IPS-20b (cell line): ENCODE measurements around the gene GPN2.
"Not testable (repeated sequence)": the region's sequence is repeated elsewhere in the genome, so short reads cannot be mapped to it uniquely, and the experiment has no call there.

Source experiments
- H3K27ac ChIP-seq: one replicate; pipeline ENCODE4 v1.5.1; 2013; ENCODE audit warnings: low read length
- H3K27me3 ChIP-seq: 2 replicates; pipeline ENCODE4 v1.6.1; 2013; ENCODE audit warnings: mild to moderate bottlenecking, low read length, inconsistent platforms; ENCODE audit not compliant: insufficient read depth
- H3K36me3 ChIP-seq: 2 replicates; pipeline ENCODE4 v1.6.1; 2013; ENCODE audit warnings: low read depth, mild to moderate bottlenecking, inconsistent platforms, low read length, moderate library complexity; ENCODE audit not compliant: insufficient read depth
- H3K4me1 ChIP-seq: 2 replicates; pipeline ENCODE4 v1.6.1; 2013; ENCODE audit warnings: mild to moderate bottlenecking, control low read depth, inconsistent platforms, low read length, moderate library complexity; ENCODE audit not compliant: insufficient read depth
- H3K4me3 ChIP-seq: 2 replicates; pipeline ENCODE4 v1.5.1; 2013; ENCODE audit warnings: mild to moderate bottlenecking, low read length, inconsistent platforms
- H3K9ac ChIP-seq: 2 replicates; pipeline ENCODE4 v1.6.1; 2013; ENCODE audit warnings: low read depth, mild to moderate bottlenecking, inconsistent platforms, low read length, moderate library complexity
- H3K9me3 ChIP-seq: 2 replicates; pipeline ENCODE4 v1.6.1; 2013; ENCODE audit warnings: mild to moderate bottlenecking, low read depth, low read length, inconsistent platforms; ENCODE audit not compliant: insufficient read depth

Gene GPN2

GRCh38 chr1:26853600-26853999, 36.5 kb downstream of the GPN2 start:
- peaks cover 63% of the 10 kb centered on the region for H3K36me3 ChIP-seq

GRCh38 chr1:26853156-26853555, 36.9 kb downstream of the GPN2 start:
- peaks cover 68% of the 10 kb centered on the region for H3K36me3 ChIP-seq
- no peaks in the 10 kb centered on the region for H3K4me1 ChIP-seq
- H3K27ac ChIP-seq = no peak overlapping the region
- no peaks in the 10 kb centered on the region for H3K9me3 ChIP-seq
- no peaks in the 10 kb centered on the region for H3K27me3 ChIP-seq
- H3K9ac ChIP-seq = no peak overlapping the region
- no peak overlapping the region for H3K4me3 ChIP-seq

More at GRCh38 chr1:26853600-26853999, 36.5 kb downstream of the GPN2 start:
- Histone ChIP-seq H3K9ac (no peak overlapping the region), H3K27ac (no peak overlapping the region), H3K27me3 (no peaks in the 10 kb centered on the region), H3K4me3 (no peak overlapping the region), H3K4me1 (no peaks in the 10 kb centered on the region), H3K9me3 (no peaks in the 10 kb centered on the region)

- H3K9ac ChIP-seq = no peak overlapping the region
- no peak overlapping the region for H3K27ac ChIP-seq
- H3K27me3 ChIP-seq = no peaks in the 10 kb centered on the region
- H3K4me3 ChIP-seq = no peak overlapping the region
- no peaks in the 10 kb centered on the region for H3K9me3 ChIP-seq
- no peaks in the 10 kb centered on the region for H3K4me1 ChIP-seq
- H3K36me3 ChIP-seq = peaks cover 72% of the 10 kb centered on the region
Observed at GRCh38 chr1:26852701-26853100, 37.4 kb downstream of the GPN2 start.

- Histone ChIP-seq H3K4me1 (no peaks in the 10 kb centered on the region), H3K27me3 (no peaks in the 10 kb centered on the region), H3K9ac (no peak overlapping the region), H3K36me3 (peaks cover 73% of the 10 kb centered on the region), H3K4me3 (no peak overlapping the region), H3K9me3 (no peaks in the 10 kb centered on the region), H3K27ac (no peak overlapping the region)
Observed at GRCh38 chr1:26851106-26851684, 38.9 kb downstream of the GPN2 start.

- Histone ChIP-seq H3K27me3 (no peaks in the 10 kb centered on the region), H3K4me1 (no peaks in the 10 kb centered on the region), H3K4me3 (no peak overlapping the region), H3K36me3 (peaks cover 65% of the 10 kb centered on the region), H3K27ac (no peak overlapping the region), H3K9ac (no peak overlapping the region), H3K9me3 (no peaks in the 10 kb centered on the region)
Observed at GRCh38 chr1:26848941-26849774, 40.9 kb downstream of the GPN2 start.

GRCh38 chr1:26848499-26848898, 41.6 kb downstream of the GPN2 start:
- H3K4me1 ChIP-seq = no peaks in the 10 kb centered on the region
- no peak overlapping the region for H3K27ac ChIP-seq
- no peak overlapping the region for H3K9ac ChIP-seq
- H3K36me3 ChIP-seq = peaks cover 63% of the 10 kb centered on the region
- no peak overlapping the region for H3K4me3 ChIP-seq
- no peaks in the 10 kb centered on the region for H3K27me3 ChIP-seq
- no peaks in the 10 kb centered on the region for H3K9me3 ChIP-seq

- H3K36me3 ChIP-seq = peaks cover 60% of the 10 kb centered on the region
- H3K27ac ChIP-seq, H3K27me3 ChIP-seq, H3K9me3 ChIP-seq, H3K4me3 ChIP-seq, H3K4me1 ChIP-seq, H3K9ac ChIP-seq: not testable (repeated sequence)
Observed at GRCh38 chr1:26847826-26848225, 42.3 kb downstream of the GPN2 start.

GRCh38 chr1:26844424-26845196, 45.5 kb downstream of the GPN2 start:
- Histone ChIP-seq H3K9me3 (no peaks in the 10 kb centered on the region), H3K36me3 (peaks cover 42% of the 10 kb centered on the region), H3K27ac (no peak overlapping the region), H3K4me1 (no peaks in the 10 kb centered on the region), H3K9ac (no peak overlapping the region), H3K27me3 (no peaks in the 10 kb centered on the region), H3K4me3 (no peak overlapping the region)

GRCh38 chr1:26839779-26840178, 50.3 kb downstream of the GPN2 start:
- H3K9ac ChIP-seq = no peak overlapping the region
- H3K4me3 ChIP-seq = no peak overlapping the region
- H3K36me3 ChIP-seq = peaks cover 45% of the 10 kb centered on the region
- H3K27me3 ChIP-seq = no peaks in the 10 kb centered on the region
- H3K27ac ChIP-seq = no peak overlapping the region
- no peaks in the 10 kb centered on the region for H3K4me1 ChIP-seq
- no peaks in the 10 kb centered on the region for H3K9me3 ChIP-seq

GRCh38 chr1:26839339-26839722, 50.8 kb downstream of the GPN2 start:
- peaks cover 50% of the 10 kb centered on the region for H3K36me3 ChIP-seq
- no peaks in the 10 kb centered on the region for H3K4me1 ChIP-seq
- H3K27ac ChIP-seq = no peak overlapping the region
- H3K9me3 ChIP-seq = no peaks in the 10 kb centered on the region
- no peak overlapping the region for H3K4me3 ChIP-seq
- H3K27me3 ChIP-seq = no peaks in the 10 kb centered on the region
- no peak overlapping the region for H3K9ac ChIP-seq

GRCh38 chr1:26838474-26839338, 51.4 kb downstream of the GPN2 start:
- Histone ChIP-seq H3K27me3 (no peaks in the 10 kb centered on the region), H3K36me3 (peaks cover 53% of the 10 kb centered on the region), H3K4me3 (no peak overlapping the region), H3K9me3 (no peaks in the 10 kb centered on the region), H3K4me1 (no peaks in the 10 kb centered on the region), H3K27ac (no peak overlapping the region), H3K9ac (no peak overlapping the region)
